Fibroblast of lung (primary cell): Measurements from ENCODE around the gene OR8B12.

Source experiments
- CTCF ChIP-seq, 2 donors: IDR thresholded peaks in 1 of 2; conservative IDR thresholded peaks in 1 of 2; 1 replicate in 1 of 2; 2 replicates in 1 of 2; pipeline ENCODE4 v1.5.1; 2011 to 2012; ENCODE audit warnings: low read length in 2 of 2, control low read depth in 1 of 2, inconsistent platforms in 1 of 2, low read depth in 1 of 2, mild to moderate bottlenecking in 1 of 2
- EZH2 ChIP-seq: IDR thresholded peaks from 2 replicates; pipeline ENCODE4 v1.5.1; 2012; ENCODE audit warnings: low read length, control low read depth, mild to moderate bottlenecking; ENCODE audit errors: missing control alignments

- TF ChIP-seq CTCF (conservative IDR thresholded peaks at IDR 0.05 in 1 of 2, IDR thresholded peaks at IDR 0.05 in 1 of 2; ENCODE audit: low read depth in 1 of 2, low read length in 2 of 2) = no peak
- no peak for TF ChIP-seq EZH2
These were observed 40.3 kb upstream of the OR8B12 start for GRCh38 chr11:124583781-124584180.
